GM15510 (cell line): ENCODE data around the gene STAG1.

Source experiments
- POLR2A ChIP-seq: IDR thresholded peaks from 3 replicates; pipeline ENCODE4 v1.6.1; 2011; ENCODE audit warnings: borderline replicate concordance; ENCODE audit not compliant: insufficient read length; ENCODE audit errors: extremely low read depth

Gene STAG1

DNA sequence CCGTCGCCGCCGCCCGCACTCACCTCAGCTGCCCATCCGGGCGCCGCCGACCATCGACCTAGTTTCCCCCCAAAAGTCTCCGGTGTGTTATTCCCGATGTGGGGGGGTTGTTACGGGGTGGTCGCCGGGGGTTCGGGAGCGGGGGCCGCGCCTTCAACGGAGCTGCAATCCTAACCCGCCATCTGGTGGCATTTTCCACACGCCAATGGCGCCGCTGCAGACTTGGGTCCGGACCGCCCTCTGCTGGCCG is at the start of gene STAG1:
TSS of gene STAG1 (minus strand) at position 207 of the 250 bp plus-strand sequence. CDS start 121,480 bp downstream, outside the sequence.
- no peak for TF ChIP-seq POLR2A

- no peak for TF ChIP-seq POLR2A
These were observed 40.6 kb upstream of the STAG1 start for GRCh38 chr3:136792556-136793330.

DNA sequence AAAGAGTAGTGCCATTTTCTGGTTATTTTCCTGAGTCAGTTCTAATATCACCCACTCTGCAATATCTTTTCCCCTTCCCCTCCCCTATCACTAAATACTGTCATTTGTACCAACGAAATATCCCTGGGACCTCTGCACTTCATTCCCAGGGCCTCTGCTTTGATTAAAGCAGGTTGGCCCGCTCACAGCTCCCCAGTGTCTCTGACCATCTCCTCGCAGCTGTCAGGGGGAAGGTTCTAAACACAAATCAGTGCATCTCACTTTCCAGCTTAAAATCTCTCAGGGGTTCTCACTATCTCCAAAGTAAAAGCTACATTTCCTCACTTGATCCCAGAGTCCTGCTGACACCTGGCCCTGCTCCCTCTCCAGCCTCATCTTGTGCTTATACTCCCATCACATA is 38.6 kb upstream of the STAG1 start:
- TF ChIP-seq POLR2A, result no peak

GRCh38 chr3:136789976-136790375 is 37.8 kb upstream of the STAG1 start:
- TF ChIP-seq POLR2A, result no peak

DNA sequence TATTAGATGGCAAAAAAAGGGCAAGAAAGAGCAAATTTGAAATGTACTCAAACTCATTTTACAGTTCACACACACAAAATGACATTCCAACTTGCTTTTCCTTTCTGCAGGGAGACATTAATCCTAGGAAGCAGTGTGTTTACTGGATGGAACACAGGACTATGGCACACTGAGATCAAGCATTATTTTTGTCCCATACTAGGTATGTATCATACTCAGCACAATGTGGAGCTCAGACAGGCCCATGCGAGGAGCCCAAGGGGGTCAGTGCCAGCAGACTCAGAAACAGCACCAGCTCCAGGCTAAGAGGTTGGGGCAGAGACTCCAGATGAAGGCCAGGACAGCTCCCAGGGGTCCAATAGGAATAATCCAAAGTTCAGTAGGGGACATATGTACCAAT is 36.0 kb upstream of the STAG1 start:
- TF ChIP-seq POLR2A, result no peak

GRCh38 chr3:136787349-136787748 is 35.2 kb upstream of the STAG1 start:
- no peak for TF ChIP-seq POLR2A

DNA sequence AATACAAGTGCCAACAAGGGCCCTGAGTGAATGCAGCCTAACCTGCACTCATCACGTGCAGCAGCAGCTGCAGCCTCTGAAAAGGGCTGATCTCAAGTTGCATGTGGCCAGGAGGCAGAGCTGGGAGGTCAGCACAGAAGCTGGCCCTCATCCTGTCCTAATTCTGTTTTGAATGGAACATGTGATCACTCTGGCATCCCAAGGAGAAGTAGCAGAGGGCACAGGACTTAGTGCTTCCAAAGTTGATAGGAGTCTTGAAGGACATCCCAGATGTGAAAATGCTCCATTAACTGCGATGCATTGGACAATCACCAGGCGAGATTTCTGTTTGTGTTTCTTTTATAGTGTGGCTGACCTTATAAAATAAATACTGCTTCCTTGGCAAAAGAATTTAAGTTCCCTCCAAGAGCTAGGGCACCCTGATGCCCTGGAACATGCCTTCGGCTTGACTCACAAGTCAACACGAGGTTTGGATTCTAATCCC is 31.6 kb upstream of the STAG1 start:
- no peak for TF ChIP-seq POLR2A

- no peak for TF ChIP-seq POLR2A
These were observed 28.6 kb upstream of the STAG1 start for GRCh38 chr3:136780741-136781140.

DNA sequence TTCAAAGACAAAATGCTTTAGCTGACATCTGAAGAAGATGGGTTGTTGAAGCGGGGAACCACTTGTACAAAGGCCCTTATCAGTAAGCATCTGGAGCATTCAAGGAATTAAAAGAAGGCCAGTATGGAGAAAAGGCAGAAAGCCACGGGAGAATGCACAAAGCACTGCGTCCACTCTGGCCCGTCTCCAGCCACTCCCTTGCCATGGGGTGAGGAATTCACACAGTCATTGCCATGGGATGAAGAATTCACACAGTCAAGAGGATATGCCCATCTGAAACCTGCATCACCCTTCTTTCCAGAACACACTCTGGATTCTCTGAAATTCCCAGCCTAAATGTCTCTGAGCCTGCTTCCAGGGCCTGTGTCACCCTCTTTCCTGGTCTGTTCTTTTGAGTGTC is 26.7 kb upstream of the STAG1 start:
- no peak for TF ChIP-seq POLR2A

- TF ChIP-seq POLR2A, result no peak
These were observed 20.5 kb upstream of the STAG1 start for GRCh38 chr3:136772709-136773108.

DNA sequence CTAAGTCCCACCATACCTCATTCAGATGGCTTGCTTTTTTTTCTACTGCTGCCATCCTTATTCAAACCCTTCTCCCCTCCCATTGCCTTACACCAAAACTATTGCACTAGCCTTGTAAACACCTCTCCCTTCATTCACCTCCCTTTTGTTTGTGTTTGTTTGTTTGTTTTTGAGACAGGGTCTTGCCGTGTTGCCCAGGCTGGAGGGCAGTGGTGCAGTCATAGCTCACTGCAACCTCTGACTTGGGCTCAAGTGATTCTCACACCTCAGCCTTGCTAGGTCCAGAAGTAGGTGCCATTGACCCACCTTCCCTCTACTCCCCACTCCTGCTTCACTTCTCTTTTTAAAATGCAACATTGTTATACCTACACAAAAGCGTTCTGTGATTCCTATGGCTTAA is 3.0 kb upstream of the STAG1 start:
- no peak for TF ChIP-seq POLR2A

DNA sequence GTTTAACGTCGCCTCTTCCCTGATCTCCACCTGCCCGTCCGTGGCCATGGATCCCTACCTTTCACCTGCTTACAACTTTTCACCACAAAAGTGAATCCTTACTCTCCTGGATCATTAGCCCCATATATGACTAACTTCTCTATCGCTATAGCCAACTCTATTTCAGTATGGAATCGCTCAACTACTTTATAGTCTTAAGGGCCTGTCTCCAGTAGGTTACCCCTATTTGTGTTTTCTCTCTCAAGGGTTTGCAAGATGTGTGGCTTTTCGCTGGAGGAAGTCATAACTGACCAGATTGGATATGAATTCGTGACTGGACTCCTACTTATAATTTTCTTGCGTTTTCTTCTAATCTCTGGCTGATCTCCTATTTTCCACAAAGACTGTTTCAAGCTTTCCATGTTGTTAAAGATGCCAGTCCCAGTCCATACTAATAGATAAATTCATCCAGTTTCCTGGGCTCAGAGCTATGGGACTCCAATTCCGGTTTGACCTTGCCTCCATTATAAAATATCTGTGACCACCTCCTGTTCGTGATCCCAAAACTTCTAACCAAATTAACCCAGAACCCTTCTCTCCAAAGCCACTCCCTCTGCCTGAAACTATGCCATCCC is 1.3 kb upstream of the STAG1 start:
- TF ChIP-seq POLR2A, result no peak

GRCh38 chr3:136752422-136753325 is 496 bp upstream of the STAG1 start:
- peak; percentile 74 for TF ChIP-seq POLR2A

- peak; percentile 65 for TF ChIP-seq POLR2A
These were observed 634 bp downstream of the STAG1 start for GRCh38 chr3:136751316-136752171.

GRCh38 chr3:136750897-136751315 is 1.3 kb downstream of the STAG1 start:
- no peak for TF ChIP-seq POLR2A

DNA sequence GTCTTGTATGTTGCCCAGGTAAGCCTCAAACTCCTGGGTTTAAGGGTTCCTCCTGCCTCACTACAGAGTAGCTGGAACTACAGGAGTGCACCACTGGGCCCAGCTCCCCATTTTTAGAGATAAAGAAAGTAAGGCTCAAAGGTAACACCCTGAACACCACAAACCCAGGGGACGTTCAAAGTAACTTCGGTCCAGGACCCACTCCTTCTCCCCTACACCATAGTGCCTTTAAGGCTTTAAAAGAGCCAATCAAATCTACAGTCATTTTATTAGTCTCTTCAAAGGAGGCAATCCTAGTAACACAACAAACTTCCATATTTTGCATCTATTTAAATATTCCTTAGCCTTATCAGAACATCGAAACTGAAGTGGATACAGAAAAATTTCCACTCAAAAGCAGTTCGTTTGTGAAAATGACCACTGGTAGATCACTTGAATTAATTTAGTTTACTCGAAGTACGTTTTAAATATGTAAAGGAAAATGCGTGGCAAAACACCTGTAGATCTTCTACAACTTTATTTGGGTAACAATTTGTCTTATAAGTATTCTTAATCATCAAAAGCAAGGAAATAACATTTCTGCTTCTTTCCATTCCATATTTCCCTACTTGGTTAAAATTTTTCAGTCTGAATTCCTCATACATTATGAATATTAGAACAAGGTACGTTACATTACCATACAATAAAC is 1.8 kb downstream of the STAG1 start:
- no peak for TF ChIP-seq POLR2A
